GOT3 (cell line): ENCODE measurements around the gene GCA.

Experiments
- DNase-seq: peaks from one replicate; lab custom pipeline; 2025; ENCODE audit warnings: mixed read lengths; lab: John Stamatoyannopoulos, UW

Gene GCA

GRCh38 chr2:162343824-162344616 is at the start of gene GCA:
TSS of gene GCA (plus strand) at chr2:162344132. CDS start at chr2:162344249, 117 bp downstream.
- DNase-seq = peak; percentile 88

- no peak for DNase-seq
Observed at GRCh38 chr2:162295009-162295408, 48.9 kb upstream of the GCA start.

GRCh38 chr2:162297925-162298552 is 45.9 kb upstream of the GCA start:
- DNase-seq = no peak

GRCh38 chr2:162298669-162299335 is 45.1 kb upstream of the GCA start:
- no peak for DNase-seq

- DNase-seq = no peak
Observed at GRCh38 chr2:162300266-162300665, 43.7 kb upstream of the GCA start.

GRCh38 chr2:162301151-162301804 is 42.7 kb upstream of the GCA start:
- no peak for DNase-seq

- DNase-seq = no peak
Observed at GRCh38 chr2:162301877-162302276, 42.1 kb upstream of the GCA start.

GRCh38 chr2:162305901-162306300 is 38.0 kb upstream of the GCA start:
- no peak for DNase-seq

GRCh38 chr2:162308747-162309503 is 35.0 kb upstream of the GCA start:
- DNase-seq = no peak

GRCh38 chr2:162312853-162313252 is 31.1 kb upstream of the GCA start:
- no peak for DNase-seq

GRCh38 chr2:162315938-162316337 is 28.0 kb upstream of the GCA start:
- no peak for DNase-seq

- DNase-seq = no peak
Observed at GRCh38 chr2:162316590-162316989, 27.3 kb upstream of the GCA start.

GRCh38 chr2:162317058-162317742 is 26.7 kb upstream of the GCA start:
- DNase-seq = no peak

GRCh38 chr2:162317861-162318327 is 26.0 kb upstream of the GCA start:
- DNase-seq = no peak

- DNase-seq = peak; percentile 63
Observed at GRCh38 chr2:162318328-162319180, 25.4 kb upstream of the GCA start, which contains the start of gene IFIH1. TSS of gene IFIH1 (minus strand) at chr2:162318684. CDS start at chr2:162318307, 377 bp downstream.

GRCh38 chr2:162320864-162321517 is 22.9 kb upstream of the GCA start:
- DNase-seq = no peak

GRCh38 chr2:162324953-162325352 is 19.0 kb upstream of the GCA start:
- DNase-seq = no peak

- DNase-seq = no peak
Observed at GRCh38 chr2:162327134-162327769, 16.7 kb upstream of the GCA start.

- no peak for DNase-seq
Observed at GRCh38 chr2:162327806-162328205, 16.1 kb upstream of the GCA start.
